ENCODE results near the gene SYT3. TPM values are rescaled to one million over a fixed set of nuclear protein-coding genes. Genes with fewer than 3 reads are reported as not detected.

Gene SYT3
- total RNA-seq, 1 donor from 2014 or later: 0.47 TPM

- TF ChIP-seq, protein P1, sequence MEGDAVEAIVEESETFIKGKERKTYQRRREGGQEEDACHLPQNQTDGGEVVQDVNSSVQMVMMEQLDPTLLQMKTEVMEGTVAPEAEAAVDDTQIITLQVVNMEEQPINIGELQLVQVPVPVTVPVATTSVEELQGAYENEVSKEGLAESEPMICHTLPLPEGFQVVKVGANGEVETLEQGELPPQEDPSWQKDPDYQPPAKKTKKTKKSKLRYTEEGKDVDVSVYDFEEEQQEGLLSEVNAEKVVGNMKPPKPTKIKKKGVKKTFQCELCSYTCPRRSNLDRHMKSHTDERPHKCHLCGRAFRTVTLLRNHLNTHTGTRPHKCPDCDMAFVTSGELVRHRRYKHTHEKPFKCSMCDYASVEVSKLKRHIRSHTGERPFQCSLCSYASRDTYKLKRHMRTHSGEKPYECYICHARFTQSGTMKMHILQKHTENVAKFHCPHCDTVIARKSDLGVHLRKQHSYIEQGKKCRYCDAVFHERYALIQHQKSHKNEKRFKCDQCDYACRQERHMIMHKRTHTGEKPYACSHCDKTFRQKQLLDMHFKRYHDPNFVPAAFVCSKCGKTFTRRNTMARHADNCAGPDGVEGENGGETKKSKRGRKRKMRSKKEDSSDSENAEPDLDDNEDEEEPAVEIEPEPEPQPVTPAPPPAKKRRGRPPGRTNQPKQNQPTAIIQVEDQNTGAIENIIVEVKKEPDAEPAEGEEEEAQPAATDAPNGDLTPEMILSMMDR (IDR thresholded peaks at IDR 0.05): no peak
- no peak for DNase-seq (ENCODE audit: low spot score)
- Mint-ChIP-seq H3K4me1 (ENCODE audit: low read depth) (peaks cover 19% of the 10 kb centered on the region), H3K9me3 (ENCODE audit: low read depth) (peaks cover 5% of the 10 kb centered on the region), H3K36me3 (ENCODE audit: low read depth) (no peaks in the 10 kb centered on the region), H3K27me3 (ENCODE audit: low read depth) (peaks cover 28% of the 10 kb centered on the region), H3K27ac (ENCODE audit: unreplicated experiment) (peak overlapping the region; percentile 32), H3K4me3 (ENCODE audit: unreplicated experiment) (peak overlapping the region; percentile 95)
Observed at GRCh38 chr19:50657222-50657669, 17.6 kb upstream of the SYT3 start.

GRCh38 chr19:50654882-50655281, 15.2 kb upstream of the SYT3 start:
- peaks cover 16% of the 10 kb centered on the region for H3K4me1 Mint-ChIP-seq (ENCODE audit: low read depth)
- TF ChIP-seq, protein P1 (IDR thresholded peaks at IDR 0.05): no peak
- H3K27ac Mint-ChIP-seq (ENCODE audit: unreplicated experiment): no peak overlapping the region
- H3K27me3 Mint-ChIP-seq (ENCODE audit: low read depth): peaks cover 20% of the 10 kb centered on the region
- no peak for DNase-seq (ENCODE audit: low spot score)
- no peak overlapping the region for H3K4me3 Mint-ChIP-seq (ENCODE audit: unreplicated experiment)
- peaks cover 5% of the 10 kb centered on the region for H3K9me3 Mint-ChIP-seq (ENCODE audit: low read depth)
- H3K36me3 Mint-ChIP-seq (ENCODE audit: low read depth): no peaks in the 10 kb centered on the region

DNA sequence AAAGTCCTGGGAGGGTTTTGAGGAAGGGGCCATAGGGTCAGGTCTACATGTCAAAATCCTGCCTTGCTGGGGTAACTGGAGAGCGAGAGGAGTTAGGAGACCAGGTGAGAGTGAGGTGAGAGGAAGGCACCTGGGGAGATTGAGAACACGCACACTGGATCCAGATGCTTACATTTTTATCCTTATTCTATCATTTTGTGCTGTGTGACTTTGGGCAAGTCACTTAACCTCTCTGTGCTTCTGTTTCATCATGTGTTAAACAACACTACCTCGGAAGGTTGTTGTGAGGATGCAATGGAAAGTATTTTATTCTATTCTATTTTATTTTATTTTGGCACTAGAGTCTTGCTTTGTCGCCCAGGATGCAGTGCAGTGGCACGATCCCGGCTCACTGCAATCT, 13.0 kb upstream of the SYT3 start:
- peaks cover 6% of the 10 kb centered on the region for H3K4me1 Mint-ChIP-seq (ENCODE audit: low read depth)
- TF ChIP-seq, protein P1 (IDR thresholded peaks at IDR 0.05): no peak
- no peak overlapping the region for H3K4me3 Mint-ChIP-seq (ENCODE audit: unreplicated experiment)
- DNase-seq (ENCODE audit: low spot score): no peak
- peaks cover 5% of the 10 kb centered on the region for H3K9me3 Mint-ChIP-seq (ENCODE audit: low read depth)
- peaks cover 18% of the 10 kb centered on the region for H3K27me3 Mint-ChIP-seq (ENCODE audit: low read depth)
- no peaks in the 10 kb centered on the region for H3K36me3 Mint-ChIP-seq (ENCODE audit: low read depth)
- no peak overlapping the region for H3K27ac Mint-ChIP-seq (ENCODE audit: unreplicated experiment)

DNA sequence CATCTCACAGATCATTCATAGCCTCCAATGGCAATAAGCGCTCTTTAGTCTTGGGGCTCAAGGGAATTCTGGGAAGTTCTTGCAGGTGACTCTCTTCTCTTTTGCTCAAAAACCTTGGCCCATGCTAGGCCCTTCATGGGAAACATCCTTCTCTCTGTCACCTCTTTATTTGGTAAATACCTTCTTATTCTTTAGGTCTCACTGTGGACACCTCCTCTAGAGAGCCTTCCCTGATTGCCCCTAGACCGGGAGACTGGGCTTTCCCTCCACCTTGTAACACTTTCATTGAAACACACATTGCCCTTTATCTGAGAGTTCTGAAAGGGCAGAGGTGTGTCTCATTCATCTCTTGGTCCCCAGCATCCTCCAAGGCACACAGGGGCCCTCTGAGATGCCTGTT, 11.5 kb upstream of the SYT3 start:
- Mint-ChIP-seq H3K27me3 (ENCODE audit: low read depth) (peaks cover 16% of the 10 kb centered on the region), H3K27ac (ENCODE audit: unreplicated experiment) (no peak overlapping the region), H3K4me3 (ENCODE audit: unreplicated experiment) (no peak overlapping the region), H3K9me3 (ENCODE audit: low read depth) (peaks cover 5% of the 10 kb centered on the region), H3K36me3 (ENCODE audit: low read depth) (no peaks in the 10 kb centered on the region), H3K4me1 (ENCODE audit: low read depth) (no peaks in the 10 kb centered on the region)
- no peak for DNase-seq (ENCODE audit: low spot score)
- TF ChIP-seq, protein P1 (IDR thresholded peaks at IDR 0.05): no peak

GRCh38 chr19:50649433-50650391, 10.0 kb upstream of the SYT3 start, which contains the start of gene C19orf81:
Gene C19orf81 (plus strand): TSS chr19:50649445. CDS start chr19:50649445, 0 bp downstream.
- DNase-seq (ENCODE audit: low spot score): no peak
- TF ChIP-seq, protein P1 (IDR thresholded peaks at IDR 0.05): no peak
- H3K9me3 Mint-ChIP-seq (ENCODE audit: low read depth): peaks cover under 1% of the 10 kb centered on the region
- no peaks in the 10 kb centered on the region for H3K4me1 Mint-ChIP-seq (ENCODE audit: low read depth)
- H3K27me3 Mint-ChIP-seq (ENCODE audit: low read depth): peaks cover 9% of the 10 kb centered on the region
- H3K36me3 Mint-ChIP-seq (ENCODE audit: low read depth): no peaks in the 10 kb centered on the region
- no peak within 1 kb of the TSS for H3K4me3 Mint-ChIP-seq (ENCODE audit: unreplicated experiment)
- H3K27ac Mint-ChIP-seq (ENCODE audit: unreplicated experiment): no peak within 1 kb of the TSS

Measured in chondrocyte (in vitro differentiated cells).